H9 (cell line): ENCODE data around the gene KRTAP23-1. TPM values are rescaled to one million over a fixed set of nuclear protein-coding genes. Genes with fewer than 3 reads are reported as not detected.

Experiments
- DNase-seq: peaks from one replicate; pipeline ENCODE4 v3.0.0-alpha.2; 2017
- H2AFZ ChIP-seq: one replicate; pipeline ENCODE4 v1.6.1; 2013; ENCODE audit warnings: mild to moderate bottlenecking, low read length, control low read depth, moderate library complexity
- H2AK5ac ChIP-seq: 2 replicates; pipeline ENCODE4 v1.6.1; 2013; ENCODE audit warnings: low read length, control low read depth, mixed read lengths; ENCODE audit not compliant: insufficient read length
- H2BK120ac ChIP-seq: one replicate; pipeline ENCODE4 v1.6.1; 2013; ENCODE audit warnings: low read depth, mild to moderate bottlenecking, low read length, control low read depth, inconsistent platforms; ENCODE audit not compliant: poor library complexity, severe bottlenecking
- H2BK12ac ChIP-seq: 2 replicates; pipeline ENCODE4 v1.6.1; 2013; ENCODE audit warnings: low read length, control low read depth, mixed read lengths, low read depth; ENCODE audit not compliant: insufficient read length
- H2BK15ac ChIP-seq: 2 replicates; pipeline ENCODE4 v1.6.1; 2013; ENCODE audit warnings: low read depth, low read length, control low read depth
- H2BK20ac ChIP-seq: one replicate; pipeline ENCODE4 v1.6.1; 2013; ENCODE audit warnings: low read depth, mild to moderate bottlenecking, low read length, control low read depth, inconsistent platforms; ENCODE audit not compliant: poor library complexity, severe bottlenecking
- H2BK5ac ChIP-seq: 2 replicates; pipeline ENCODE4 v1.6.1; 2013; ENCODE audit warnings: low read length, control low read depth, mixed read lengths; ENCODE audit not compliant: insufficient read length
- H3K14ac ChIP-seq: 2 replicates; pipeline ENCODE4 v1.6.1; 2013; ENCODE audit warnings: low read length, control low read depth; ENCODE audit not compliant: insufficient read depth
- H3K18ac ChIP-seq: 2 replicates; pipeline ENCODE4 v1.6.1; 2013; ENCODE audit warnings: low read depth, mild to moderate bottlenecking, mixed read lengths, low read length, control low read depth; ENCODE audit not compliant: insufficient read length
- H3K23ac ChIP-seq: 2 replicates; pipeline ENCODE4 v1.6.1; 2013; ENCODE audit warnings: low read length, control low read depth, mixed read lengths, low read depth; ENCODE audit not compliant: insufficient read length
- H3K23me2 ChIP-seq: 2 replicates; pipeline ENCODE4 v1.6.1; 2013; ENCODE audit warnings: low read depth, mild to moderate bottlenecking, mixed read lengths, low read length, control low read depth; ENCODE audit not compliant: insufficient read length, poor library complexity, severe bottlenecking
- H3K27ac ChIP-seq: 2 replicates; pipeline ENCODE4 v1.5.1; 2013; ENCODE audit warnings: low read length, control low read depth, mixed read lengths, low read depth; ENCODE audit not compliant: insufficient read length
- H3K27me3 ChIP-seq: 2 replicates; pipeline ENCODE4 v1.6.1; 2013; ENCODE audit warnings: low read length, control low read depth, inconsistent platforms; ENCODE audit not compliant: insufficient read depth
- H3K4ac ChIP-seq: 2 replicates; pipeline ENCODE4 v1.6.1; 2013; ENCODE audit warnings: low read depth, mild to moderate bottlenecking, control low read depth, inconsistent platforms, low read length, moderate library complexity
- H3K4me1 ChIP-seq: 2 replicates; pipeline ENCODE4 v1.6.1; 2013; ENCODE audit warnings: low read length, control low read depth, inconsistent platforms; ENCODE audit not compliant: insufficient read depth
- H3K4me2 ChIP-seq: 2 replicates; pipeline ENCODE4 v1.6.1; 2013; ENCODE audit warnings: low read length, control low read depth, mixed read lengths; ENCODE audit not compliant: insufficient read length, insufficient read depth
- H3K56ac ChIP-seq: 2 replicates; pipeline ENCODE4 v1.6.1; 2013; ENCODE audit warnings: low read depth, mild to moderate bottlenecking, mixed read lengths, low read length, control low read depth; ENCODE audit not compliant: insufficient read length
- H3K79me1 ChIP-seq: 2 replicates; pipeline ENCODE4 v1.6.1; 2013; ENCODE audit warnings: low read depth, mild to moderate bottlenecking, moderate library complexity, low read length, control low read depth, inconsistent platforms; ENCODE audit not compliant: insufficient read depth, poor library complexity, severe bottlenecking
- H3K79me2 ChIP-seq: 2 replicates; pipeline ENCODE4 v1.6.1; 2013; ENCODE audit warnings: low read length, control low read depth, inconsistent platforms; ENCODE audit not compliant: insufficient read depth
- H3K9ac ChIP-seq: 2 replicates; pipeline ENCODE4 v1.6.1; 2013; ENCODE audit warnings: low read length, control low read depth, mixed read lengths; ENCODE audit not compliant: insufficient read length; ENCODE audit errors: extremely low read depth
- H3K9me3 ChIP-seq: one replicate; pipeline ENCODE4 v1.6.1; 2013; ENCODE audit warnings: low read depth, low read length, inconsistent platforms; ENCODE audit not compliant: control insufficient read depth
- H3T11ph ChIP-seq: one replicate; pipeline ENCODE4 v1.6.1; 2013; ENCODE audit warnings: mild to moderate bottlenecking, low read length, control low read depth, inconsistent platforms
- H4K20me1 ChIP-seq: one replicate; pipeline ENCODE4 v1.6.1; 2013; ENCODE audit not compliant: control insufficient read depth, insufficient read length, insufficient read depth
- H4K5ac ChIP-seq: 2 replicates; pipeline ENCODE4 v1.6.1; 2013; ENCODE audit warnings: low read depth, mild to moderate bottlenecking, mixed read lengths, low read length, control low read depth; ENCODE audit not compliant: insufficient read length
- H4K8ac ChIP-seq: replicated peaks from 2 replicates; pipeline ENCODE4 v1.6.1; 2013; ENCODE audit warnings: low read length, control low read depth, mixed read lengths, low read depth; ENCODE audit not compliant: insufficient read length
- H4K91ac ChIP-seq: 2 replicates; pipeline ENCODE4 v1.6.1; 2013; ENCODE audit warnings: low read depth, mild to moderate bottlenecking, moderate library complexity, mixed read lengths, low read length, control low read depth; ENCODE audit not compliant: insufficient read length
- H3K27ac Mint-ChIP-seq, 3 experiments: 2 replicates in 2 of 3; 3 replicates in 1 of 3; pipeline ENCODE4 v1.8.0; 2020 to 2021; ENCODE audit warnings: mixed read lengths in 3 of 3, mild to moderate bottlenecking in 1 of 3, moderate library complexity in 1 of 3
- H3K27me3 Mint-ChIP-seq: 2 replicates; pipeline ENCODE4 v1.8.0; 2021; ENCODE audit warnings: low read depth, mild to moderate bottlenecking, moderate library complexity, mixed read lengths
- H3K36me3 Mint-ChIP-seq, 3 experiments: 2 replicates in 2 of 3; 3 replicates in 1 of 3; pipeline ENCODE4 v1.8.0; 2020 to 2021; ENCODE audit warnings: low read depth in 3 of 3, mixed read lengths in 3 of 3; ENCODE audit not compliant: insufficient read depth in 1 of 3
- H3K4me1 Mint-ChIP-seq, 2 experiments: 2 replicates each; pipeline ENCODE4 v1.8.0; 2020; ENCODE audit warnings: mixed read lengths in 2 of 2
- H3K4me3 Mint-ChIP-seq, 2 experiments: 2 replicates in 1 of 2; 3 replicates in 1 of 2; pipeline ENCODE4 v1.8.0; 2020 to 2021; ENCODE audit warnings: mild to moderate bottlenecking in 2 of 2, mixed read lengths in 2 of 2, moderate library complexity in 1 of 2
- H3K9me3 Mint-ChIP-seq, 2 experiments: 2 replicates in 1 of 2; 3 replicates in 1 of 2; pipeline ENCODE4 v1.8.0; 2020; ENCODE audit warnings: mild to moderate bottlenecking in 2 of 2, mixed read lengths in 2 of 2, moderate library complexity in 1 of 2
- CTCF ChIP-seq: fragments of 200-600 bp; sonication (generic); conservative IDR thresholded peaks from 3 replicates; pipeline ENCODE4 v1.8.0; 2021; ENCODE audit warnings: antibody characterized with exemption, mild to moderate bottlenecking
- WGBS: extraction: QIAGEN DNeasy Blood & Tissue Kit; methylation state at CpG from one replicate; pipeline ENCODE4 v1.1.7; 2013; ENCODE audit warnings: missing lambda C conversion rate, low lambda C conversion rate, mixed read lengths; ENCODE audit not compliant: insufficient read length; ENCODE audit errors: extremely low coverage; 5-methylcytosine and 5-hydroxymethylcytosine counted together
- total RNA-seq: library from RNA; stranded (reverse); gene quantifications from 2 replicates; pipeline ENCODE4 v1.2.1, GENCODE V29; 2021

Gene KRTAP23-1
- total RNA-seq, 1 experiment from 2014 or later, result not detected

DNA sequence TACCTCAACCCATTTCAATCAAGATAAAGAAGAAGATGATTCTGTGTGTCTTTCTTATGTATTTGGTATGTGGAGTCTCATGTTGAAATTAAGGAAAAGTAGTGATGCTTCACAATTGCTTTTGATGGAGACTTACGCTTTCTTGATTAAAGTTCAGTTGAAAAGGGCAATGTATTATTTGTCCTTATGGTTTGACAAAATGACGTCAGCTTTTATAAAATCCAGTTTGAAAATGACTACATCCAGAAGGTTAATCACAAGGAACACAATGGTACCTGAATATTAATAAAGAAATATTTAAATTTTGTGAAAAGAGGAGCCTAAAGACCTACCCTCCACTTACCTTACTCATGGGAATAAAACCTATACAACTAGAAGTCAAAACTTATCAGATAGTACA, 32.7 kb downstream of the KRTAP23-1 start:
- H2BK120ac ChIP-seq, result no peak overlapping the region
- H3K9ac ChIP-seq, result no peak overlapping the region
- Mint-ChIP-seq H3K4me3 (no peak overlapping the region), H3K36me3 (no peaks in the 10 kb centered on the region), H3K9me3 (no peaks in the 10 kb centered on the region), H3K27me3 (peaks cover 3% of the 10 kb centered on the region; the same call in 1 of the 2 replicates), H3K27ac (no peak overlapping the region), H3K4me1 (no peaks in the 10 kb centered on the region)
- no peak overlapping the region for H2AFZ ChIP-seq
- no peak for DNase-seq
- no peak overlapping the region for H2BK12ac ChIP-seq
- no peak overlapping the region for H3T11ph ChIP-seq
- H2BK15ac ChIP-seq, result no peak overlapping the region
- H3K9me3 ChIP-seq, result no peaks in the 10 kb centered on the region
- H3K27me3 ChIP-seq, result no peaks in the 10 kb centered on the region
- H3K56ac ChIP-seq, result no peak overlapping the region
- no peaks in the 10 kb centered on the region for H3K79me1 ChIP-seq
- H4K20me1 ChIP-seq, result no peaks in the 10 kb centered on the region
- H3K23ac ChIP-seq, result no peak overlapping the region
- TF ChIP-seq CTCF, result no peak
- H4K91ac ChIP-seq, result no peak overlapping the region
- H3K23me2 ChIP-seq, result no peaks in the 10 kb centered on the region
- H3K79me2 ChIP-seq, result no peaks in the 10 kb centered on the region
- H3K14ac ChIP-seq, result no peak overlapping the region
- WGBS, result no CpG with 5 or more reads among the region's 2 CpGs
- H2AK5ac ChIP-seq, result no peak overlapping the region
- H2BK5ac ChIP-seq, result no peak overlapping the region
- H3K27ac ChIP-seq, result no peak overlapping the region
- H3K4ac ChIP-seq, result no peak overlapping the region
- H3K4me1 ChIP-seq, result no peaks in the 10 kb centered on the region
- H3K4me2 ChIP-seq, result no peak overlapping the region
- H4K5ac ChIP-seq, result no peak overlapping the region
- H4K8ac ChIP-seq, result no peak overlapping the region
- H2BK20ac ChIP-seq, result no peak overlapping the region
- no peak overlapping the region for H3K18ac ChIP-seq
